IMR-90 (cell line): Measurements from ENCODE around the gene CACNA2D1. TPM values are rescaled to one million over a fixed set of nuclear protein-coding genes. Genes with fewer than 3 reads are reported as not detected.

Experiments
- ATAC-seq: fragments of 200-7000 bp; cut with Tn5 transposase; 2 replicates; pipeline ENCODE4 v1.9.1; 2020; ENCODE audit warnings: low read depth, mild to moderate bottlenecking, moderate library complexity
- BruUV-seq: library from RNA; stranded (reverse); fragments of 400-500 nt; replicated peaks from 2 replicates; lab custom pipeline; 2021; lab: Mats Ljungman, UMichigan
- CTCF ChIA-PET: fragments of 300-600 bp; formaldehyde crosslinking; extraction: SDS; loops from one replicate; lab custom pipeline; 2021; ENCODE audit warnings: antibody characterized with exemption; lab: Yijun Ruan, JAX
- POLR2A ChIA-PET: fragments of 300-600 bp; sonication (Branson Sonifier 250); formaldehyde crosslinking; loops from one replicate; lab custom pipeline; 2022; ENCODE audit warnings: antibody characterized with exemption; ENCODE audit not compliant: unreplicated experiment; lab: Charles Lee
- DNase-seq: peaks from one replicate; pipeline ENCODE4 v3.0.0; 2013
- H2AFZ ChIP-seq: replicated peaks from 2 replicates; pipeline ENCODE3; 2013; ENCODE audit warnings: low read length, mild to moderate bottlenecking; ENCODE audit not compliant: poor library complexity
- H2AK5ac ChIP-seq: 2 replicates; pipeline ENCODE4 v1.6.1; 2013; ENCODE audit warnings: low read depth, low read length, inconsistent platforms
- H2AK9ac ChIP-seq: replicated peaks from 2 replicates; pipeline ENCODE3; 2013; ENCODE audit warnings: mild to moderate bottlenecking, low read depth, low read length, moderate library complexity; ENCODE audit not compliant: poor library complexity
- H2BK120ac ChIP-seq: 2 replicates; pipeline ENCODE4 v1.6.1; 2013; ENCODE audit warnings: low read depth, low read length, inconsistent platforms
- H2BK15ac ChIP-seq: 3 replicates; pipeline ENCODE4 v1.6.1; 2013; ENCODE audit warnings: low read depth, low read length, inconsistent platforms
- H2BK20ac ChIP-seq: 2 replicates; pipeline ENCODE4 v1.6.1; 2013; ENCODE audit warnings: low read depth, mild to moderate bottlenecking, inconsistent platforms, low read length, moderate library complexity
- H2BK5ac ChIP-seq: 2 replicates; pipeline ENCODE4 v1.6.1; 2013; ENCODE audit warnings: mild to moderate bottlenecking, low read depth, low read length, inconsistent platforms; ENCODE audit not compliant: poor library complexity, severe bottlenecking
- H3K14ac ChIP-seq: replicated peaks from 2 replicates; pipeline ENCODE4 v1.6.1; 2013; ENCODE audit warnings: low read depth, low read length, inconsistent platforms
- H3K18ac ChIP-seq: 2 replicates; pipeline ENCODE4 v1.6.1; 2013; ENCODE audit warnings: low read depth, low read length, control low read depth
- H3K23ac ChIP-seq: 2 replicates; pipeline ENCODE4 v1.6.1; 2013; ENCODE audit warnings: low read depth, low read length, inconsistent platforms
- H3K27ac ChIP-seq: 2 replicates; pipeline ENCODE4 v1.5.1; 2013; ENCODE audit warnings: mild to moderate bottlenecking, control low read depth, low read length; ENCODE audit not compliant: insufficient read depth
- H3K27me3 ChIP-seq: 2 replicates; pipeline ENCODE4 v1.6.1; 2013; ENCODE audit warnings: low read length; ENCODE audit not compliant: control insufficient read depth, insufficient read depth
- H3K36me3 ChIP-seq: 2 replicates; pipeline ENCODE4 v1.6.1; 2013; ENCODE audit warnings: low read length, mixed read lengths; ENCODE audit not compliant: control insufficient read depth, insufficient read depth
- H3K4ac ChIP-seq: 2 replicates; pipeline ENCODE4 v1.6.1; 2013; ENCODE audit warnings: low read depth, low read length, inconsistent platforms
- H3K4me1 ChIP-seq: 2 replicates; pipeline ENCODE4 v1.6.1; 2013; ENCODE audit warnings: low read length, mixed read lengths; ENCODE audit not compliant: control insufficient read depth, insufficient read depth
- H3K4me2 ChIP-seq: 2 replicates; pipeline ENCODE4 v1.6.1; 2013; ENCODE audit warnings: low read depth, mild to moderate bottlenecking, control low read depth, low read length, moderate library complexity
- H3K4me3 ChIP-seq: 2 replicates; pipeline ENCODE4 v1.5.1; 2013; ENCODE audit warnings: low read depth, mild to moderate bottlenecking, control low read depth, low read length, moderate library complexity; ENCODE audit not compliant: insufficient read depth
- H3K56ac ChIP-seq: 2 replicates; pipeline ENCODE4 v1.6.1; 2013; ENCODE audit warnings: low read length, inconsistent platforms; ENCODE audit not compliant: insufficient read depth; ENCODE audit errors: extremely low read depth
- H3K79me1 ChIP-seq, 2 experiments: 2 replicates each; pipeline ENCODE4 v1.6.1; 2013; ENCODE audit warnings: low read length in 2 of 2, inconsistent platforms in 1 of 2, low read depth in 1 of 2
- H3K9ac ChIP-seq: 2 replicates; pipeline ENCODE4 v1.6.1; 2013; ENCODE audit warnings: low read depth, low read length, control low read depth
- H3K9me1 ChIP-seq: 2 replicates; pipeline ENCODE4 v1.6.1; 2013; ENCODE audit warnings: low read length, inconsistent platforms; ENCODE audit not compliant: insufficient read depth
- H3K9me3 ChIP-seq: 2 replicates; pipeline ENCODE4 v1.6.1; 2013; ENCODE audit warnings: low read length; ENCODE audit not compliant: control insufficient read depth, insufficient read depth
- H4K20me1 ChIP-seq: 2 replicates; pipeline ENCODE4 v1.6.1; 2013; ENCODE audit warnings: low read length, inconsistent platforms; ENCODE audit not compliant: insufficient read depth
- H4K5ac ChIP-seq: 2 replicates; pipeline ENCODE4 v1.6.1; 2013; ENCODE audit warnings: mild to moderate bottlenecking, low read depth, low read length, control low read depth
- H4K8ac ChIP-seq, 2 experiments: 2 replicates each; pipeline ENCODE4 v1.6.1; 2013; ENCODE audit warnings: low read depth in 2 of 2, low read length in 2 of 2, control low read depth in 1 of 2, inconsistent platforms in 1 of 2
- H4K91ac ChIP-seq: 2 replicates; pipeline ENCODE4 v1.6.1; 2013; ENCODE audit warnings: low read depth, low read length, inconsistent platforms; ENCODE audit not compliant: insufficient read depth
- BHLHE40 ChIP-seq: fragments of 150-350 bp; IDR thresholded peaks from 2 replicates; pipeline ENCODE4 v1.6.1; 2016; ENCODE audit warnings: mild to moderate bottlenecking, low read depth, low read length
- CEBPB ChIP-seq: IDR thresholded peaks from 2 replicates; pipeline ENCODE4 v1.6.1; 2012; ENCODE audit warnings: low read depth, low read length, improper control_type of control experiment
- CHD1 ChIP-seq: IDR thresholded peaks from 2 replicates; pipeline ENCODE4 v1.6.1; 2012; ENCODE audit warnings: low read depth, low read length, improper control_type of control experiment
- FOS ChIP-seq: fragments of 150-350 bp; IDR thresholded peaks from 2 replicates; pipeline ENCODE4 v1.6.1; 2016; ENCODE audit warnings: low read depth, low read length
- MAZ ChIP-seq: IDR thresholded peaks from 2 replicates; pipeline ENCODE4 v1.6.1; 2012; ENCODE audit warnings: low read depth, mild to moderate bottlenecking, low read length, improper control_type of control experiment, moderate library complexity, borderline replicate concordance
- MXI1 ChIP-seq: IDR thresholded peaks from 2 replicates; pipeline ENCODE4 v1.6.1; 2012; ENCODE audit warnings: low read depth, mild to moderate bottlenecking, low read length, moderate library complexity, borderline replicate concordance
- NFE2L2 ChIP-seq: fragments of 150-350 bp; IDR thresholded peaks from 2 replicates; pipeline ENCODE4 v1.6.1; 2016; ENCODE audit warnings: low read depth, mild to moderate bottlenecking, low read length
- POLR2A ChIP-seq: IDR thresholded peaks from 2 replicates; pipeline ENCODE4 v1.6.1; 2012; ENCODE audit warnings: mild to moderate bottlenecking, low read depth, low read length
- RAD21 ChIP-seq: IDR thresholded peaks from 2 replicates; pipeline ENCODE4 v1.6.1; 2012; ENCODE audit warnings: low read length, improper control_type of control experiment
- RCOR1 ChIP-seq: IDR thresholded peaks from 2 replicates; pipeline ENCODE4 v1.6.1; 2012; ENCODE audit warnings: mild to moderate bottlenecking, low read length, improper control_type of control experiment; ENCODE audit not compliant: insufficient replicate concordance
- RFX5 ChIP-seq: IDR thresholded peaks from 2 replicates; pipeline ENCODE4 v1.8.0; 2012; ENCODE audit warnings: low read depth, mild to moderate bottlenecking, low read length, moderate library complexity
- SMC3 ChIP-seq: fragments of 150-350 bp; IDR thresholded peaks from 2 replicates; pipeline ENCODE4 v1.6.1; 2016; ENCODE audit warnings: low read depth, mild to moderate bottlenecking, antibody characterized with exemption, low read length, moderate library complexity
- WGBS, 2 experiments: methylation state at CpG; one replicate each; pipeline versions ENCODE4 v1.1.5 to v1.1.7; 2013; ENCODE audit warnings: missing lambda C conversion rate in 2 of 2; ENCODE audit not compliant: insufficient read length in 1 of 2; ENCODE audit errors: extremely low coverage in 2 of 2; 5-methylcytosine and 5-hydroxymethylcytosine counted together
- dilution Hi-C: fragments of 300-500 bp; cut with HindIII; formaldehyde crosslinking; loops from one replicate; pipeline ENCODE4 v1.14.3; 2018; ENCODE audit warnings: low sequenced_read_pairs; ENCODE audit not compliant: unreplicated experiment
- in situ Hi-C: fragments of 300-500 bp; cut with MboI; formaldehyde crosslinking; loops from 3 replicates; pipeline ENCODE4 v1.14.3; 2019; ENCODE audit warnings: low sequenced_read_pairs, inconsistent platforms, mixed read lengths
- intact Hi-C: fragments of 100-400 bp; cut with micrococcal nuclease; formaldehyde crosslinking; loops from 2 replicates; pipeline ENCODE4 v1.10.0; 2022
- polyA plus RNA-seq, 3 experiments: library from polyadenylated mRNA; depleted of rRNA; stranded (reverse); fragments of >200 nt; gene quantifications; 2 replicates each; pipeline ENCODE4 v1.2.3, GENCODE V29; 2012; ENCODE audit warnings: low replicate concordance in 1 of 3
- total RNA-seq: library from RNA; depleted of rRNA; stranded (reverse); fragments of >200 nt; gene quantifications from 2 replicates; pipeline ENCODE4 v1.2.3, GENCODE V29; 2012
- TF ChIP-seq, protein P1 (sequence below): conservative IDR thresholded peaks from 2 replicates; pipeline ENCODE4 v1.5.1; 2012; ENCODE audit warnings: mild to moderate bottlenecking, low read depth, low read length, improper control_type of control experiment
- TF ChIP-seq, protein P2 (sequence below): fragments of 150-350 bp; IDR thresholded peaks from 2 replicates; pipeline ENCODE4 v1.6.1; 2016; ENCODE audit warnings: low read depth, mild to moderate bottlenecking, low read length, moderate library complexity, borderline replicate concordance
- TF ChIP-seq, protein P3 (sequence below): fragments of 150-350 bp; IDR thresholded peaks from 2 replicates; pipeline ENCODE4 v1.6.1; 2017; ENCODE audit warnings: mild to moderate bottlenecking, antibody characterized with exemption, low read length, low read depth

The CACNA2D1 gene
- total and polyA plus RNA-seq, 2 of the 4 experiments (the other 2 are of a cell fraction): 5.8 to 21.9 TPM

DNA sequence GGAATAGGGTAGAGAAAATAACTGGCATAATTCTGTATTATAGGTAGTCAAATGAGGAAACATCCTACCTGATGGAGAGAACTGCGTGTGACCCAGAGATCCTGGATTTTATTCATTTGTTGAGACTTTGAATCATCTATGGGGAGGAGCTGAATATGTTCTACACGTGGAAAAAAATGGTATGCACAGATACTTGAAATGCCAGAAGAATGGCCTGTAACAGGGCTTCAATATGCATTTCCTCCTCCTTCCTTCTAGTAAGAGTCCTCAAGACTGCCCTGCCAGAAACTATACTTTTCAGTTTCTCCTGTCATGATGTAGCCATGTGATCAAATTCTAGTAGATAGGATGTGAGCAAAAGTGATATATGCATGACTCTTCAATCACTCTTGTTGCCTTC lies 372.1 kb downstream of the CACNA2D1 start:
- Histone ChIP-seq H2AK9ac (no peak overlapping the region), H4K20me1 (no peaks in the 10 kb centered on the region), H3K9ac (no peak overlapping the region), H3K36me3 (peaks cover 2% of the 10 kb centered on the region), H2BK15ac (no peak overlapping the region), H3K23ac (no peak overlapping the region), H3K4me3 (no peak overlapping the region), H3K9me1 (no peaks in the 10 kb centered on the region), H3K79me1 (no peaks in the 10 kb centered on the region), H4K5ac (no peak overlapping the region), H3K4ac (no peak overlapping the region), H3K18ac (no peak overlapping the region), H4K91ac (no peak overlapping the region), H3K4me1 (no peaks in the 10 kb centered on the region), H3K56ac (no peak overlapping the region), H2BK5ac (no peak overlapping the region), H2BK20ac (no peak overlapping the region), H4K8ac (no peak overlapping the region), H2BK120ac (no peak overlapping the region), H3K27me3 (no peaks in the 10 kb centered on the region), H3K14ac (no peak overlapping the region), H3K4me2 (no peak overlapping the region), H2AK5ac (no peak overlapping the region), H3K27ac (no peak overlapping the region), H3K9me3 (no peaks in the 10 kb centered on the region), H2AFZ (no peak overlapping the region)
- ATAC-seq: no peak
- in situ Hi-C loops: no loop called here
- no CpG with 5 or more reads among the region's 2 CpGs for WGBS, 2 experiments
- DNase-seq: no peak
- TF ChIP-seq RCOR1: no peak
- no peak for TF ChIP-seq BHLHE40
- TF ChIP-seq, protein P1, sequence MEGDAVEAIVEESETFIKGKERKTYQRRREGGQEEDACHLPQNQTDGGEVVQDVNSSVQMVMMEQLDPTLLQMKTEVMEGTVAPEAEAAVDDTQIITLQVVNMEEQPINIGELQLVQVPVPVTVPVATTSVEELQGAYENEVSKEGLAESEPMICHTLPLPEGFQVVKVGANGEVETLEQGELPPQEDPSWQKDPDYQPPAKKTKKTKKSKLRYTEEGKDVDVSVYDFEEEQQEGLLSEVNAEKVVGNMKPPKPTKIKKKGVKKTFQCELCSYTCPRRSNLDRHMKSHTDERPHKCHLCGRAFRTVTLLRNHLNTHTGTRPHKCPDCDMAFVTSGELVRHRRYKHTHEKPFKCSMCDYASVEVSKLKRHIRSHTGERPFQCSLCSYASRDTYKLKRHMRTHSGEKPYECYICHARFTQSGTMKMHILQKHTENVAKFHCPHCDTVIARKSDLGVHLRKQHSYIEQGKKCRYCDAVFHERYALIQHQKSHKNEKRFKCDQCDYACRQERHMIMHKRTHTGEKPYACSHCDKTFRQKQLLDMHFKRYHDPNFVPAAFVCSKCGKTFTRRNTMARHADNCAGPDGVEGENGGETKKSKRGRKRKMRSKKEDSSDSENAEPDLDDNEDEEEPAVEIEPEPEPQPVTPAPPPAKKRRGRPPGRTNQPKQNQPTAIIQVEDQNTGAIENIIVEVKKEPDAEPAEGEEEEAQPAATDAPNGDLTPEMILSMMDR: no peak
- TF ChIP-seq RFX5: no peak
- TF ChIP-seq SMC3: no peak
- TF ChIP-seq CEBPB: no peak
- no peak for TF ChIP-seq CHD1
- TF ChIP-seq FOS: no peak
- no peak for TF ChIP-seq RAD21
- TF ChIP-seq POLR2A: no peak
- TF ChIP-seq, protein P2, sequence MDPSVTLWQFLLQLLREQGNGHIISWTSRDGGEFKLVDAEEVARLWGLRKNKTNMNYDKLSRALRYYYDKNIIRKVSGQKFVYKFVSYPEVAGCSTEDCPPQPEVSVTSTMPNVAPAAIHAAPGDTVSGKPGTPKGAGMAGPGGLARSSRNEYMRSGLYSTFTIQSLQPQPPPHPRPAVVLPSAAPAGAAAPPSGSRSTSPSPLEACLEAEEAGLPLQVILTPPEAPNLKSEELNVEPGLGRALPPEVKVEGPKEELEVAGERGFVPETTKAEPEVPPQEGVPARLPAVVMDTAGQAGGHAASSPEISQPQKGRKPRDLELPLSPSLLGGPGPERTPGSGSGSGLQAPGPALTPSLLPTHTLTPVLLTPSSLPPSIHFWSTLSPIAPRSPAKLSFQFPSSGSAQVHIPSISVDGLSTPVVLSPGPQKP: no peak
- TF ChIP-seq, protein P3, sequence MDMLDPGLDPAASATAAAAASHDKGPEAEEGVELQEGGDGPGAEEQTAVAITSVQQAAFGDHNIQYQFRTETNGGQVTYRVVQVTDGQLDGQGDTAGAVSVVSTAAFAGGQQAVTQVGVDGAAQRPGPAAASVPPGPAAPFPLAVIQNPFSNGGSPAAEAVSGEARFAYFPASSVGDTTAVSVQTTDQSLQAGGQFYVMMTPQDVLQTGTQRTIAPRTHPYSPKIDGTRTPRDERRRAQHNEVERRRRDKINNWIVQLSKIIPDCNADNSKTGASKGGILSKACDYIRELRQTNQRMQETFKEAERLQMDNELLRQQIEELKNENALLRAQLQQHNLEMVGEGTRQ: no peak
- no peak for TF ChIP-seq NFE2L2
- TF ChIP-seq MXI1: no peak
- TF ChIP-seq MAZ: no peak
- dilution Hi-C loops: no loop called here
- intact Hi-C loops: no loop called here
- POLR2A ChIA-PET: interaction anchor here (0.5 kb wide), 1 partner anchor 34 kb away, joined by 4 read pairs; no protein-coding TSS in a partner anchor
- CTCF ChIA-PET: no interaction called here
- BruUV-seq: no TSS peak
